ENCODE measurements around the gene PPFIA4.

The PPFIA4 gene

DNA sequence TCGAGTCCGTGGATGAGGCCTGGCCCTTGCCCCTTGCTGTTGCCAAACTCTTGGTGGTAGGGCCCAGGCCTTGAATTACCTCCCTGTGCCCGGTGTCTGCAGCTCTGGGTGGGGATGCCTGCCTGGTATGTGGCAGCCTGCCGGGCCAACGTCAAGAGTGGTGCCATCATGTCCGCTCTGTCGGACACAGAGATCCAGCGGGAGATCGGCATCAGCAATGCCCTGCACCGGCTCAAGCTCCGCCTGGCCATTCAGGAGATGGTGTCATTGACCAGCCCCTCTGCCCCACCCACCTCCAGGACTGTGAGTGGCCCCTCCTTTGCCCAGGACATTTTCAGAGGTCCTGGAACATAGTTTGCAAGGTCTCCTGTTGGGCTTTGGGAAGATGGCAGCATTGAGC lies 33.8 kb downstream of the PPFIA4 start:
- no peak for DNase-seq

DNA sequence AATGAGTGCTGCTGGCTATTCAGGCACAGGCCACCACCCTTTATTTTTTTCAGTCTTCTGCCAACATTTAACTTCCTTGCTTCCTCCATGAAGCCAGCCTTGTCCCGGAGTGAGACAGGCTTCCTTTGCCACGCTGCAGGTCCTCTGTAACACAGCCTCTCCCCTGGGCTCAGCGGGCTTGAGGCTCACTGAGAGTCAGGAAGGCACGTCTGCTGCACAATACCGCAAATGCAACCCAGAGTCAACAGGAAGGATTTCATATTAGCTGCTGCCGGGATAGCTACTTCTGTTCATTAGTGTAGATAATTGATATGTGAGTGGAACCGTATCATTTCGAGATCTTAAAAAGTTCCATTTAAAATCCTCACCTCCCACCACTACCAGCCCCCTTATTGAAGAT lies 37.0 kb downstream of the PPFIA4 start:
- DNase-seq: no peak

DNA sequence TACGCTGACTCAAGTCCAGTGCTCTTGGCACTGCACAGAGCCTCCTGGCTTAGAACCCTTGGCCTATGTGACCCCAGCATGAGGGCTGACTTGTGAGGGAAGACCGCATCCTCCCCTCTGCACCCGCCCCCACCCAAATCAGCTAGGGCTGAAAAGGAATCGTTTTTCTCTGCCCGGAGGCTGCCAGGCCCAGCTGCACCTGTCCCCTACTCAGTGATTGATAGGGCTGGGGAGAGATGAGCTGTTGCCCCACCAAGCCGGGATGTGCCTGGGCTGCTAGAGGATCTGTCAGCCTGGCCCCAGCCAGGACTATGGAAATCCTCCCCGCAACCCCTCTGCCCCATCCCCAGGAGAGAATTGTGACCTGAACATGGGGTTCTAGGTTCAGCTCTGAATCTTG lies 38.9 kb downstream of the PPFIA4 start:
- no peak for DNase-seq

DNA sequence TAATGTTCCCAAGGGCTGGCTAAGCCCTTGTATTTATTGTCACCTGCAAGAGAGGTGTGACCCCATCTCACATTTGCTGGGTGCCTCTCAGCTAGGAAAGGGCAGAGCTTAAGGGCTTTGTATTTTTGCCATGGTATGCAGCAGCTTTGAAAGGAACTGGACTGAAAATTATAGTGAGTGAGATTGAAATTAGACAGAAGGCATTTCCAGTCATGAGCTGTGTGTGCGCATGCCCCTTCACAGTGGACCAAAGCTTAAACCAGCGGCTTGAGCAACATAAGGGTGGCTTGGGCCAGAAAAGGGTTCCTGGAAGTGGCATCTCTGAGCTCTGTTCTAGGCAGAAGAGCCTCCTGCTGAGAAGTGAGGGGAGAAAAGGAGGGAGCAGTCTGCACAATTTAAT lies 39.7 kb downstream of the PPFIA4 start:
- no peak for DNase-seq

DNA sequence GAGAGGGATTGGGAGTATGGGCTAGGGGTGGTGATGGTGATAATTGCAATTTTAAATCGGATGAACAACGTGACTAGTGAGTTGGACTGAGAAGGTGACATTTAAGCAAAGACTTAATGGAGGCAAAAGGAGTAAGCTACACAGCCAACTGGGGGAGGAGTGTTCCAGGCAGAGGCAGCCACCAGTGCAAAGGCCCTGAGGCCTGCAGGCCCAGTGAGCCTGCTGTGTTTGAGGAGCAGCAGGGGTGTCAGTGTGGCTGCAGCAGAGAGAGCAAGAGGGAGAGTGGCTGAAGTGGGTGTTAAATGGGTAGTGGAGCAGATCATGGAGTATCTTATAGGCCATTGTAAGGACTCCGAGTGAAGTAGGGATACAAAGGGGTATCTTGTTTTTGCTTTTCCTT lies 40.7 kb downstream of the PPFIA4 start:
- no peak for DNase-seq

DNA sequence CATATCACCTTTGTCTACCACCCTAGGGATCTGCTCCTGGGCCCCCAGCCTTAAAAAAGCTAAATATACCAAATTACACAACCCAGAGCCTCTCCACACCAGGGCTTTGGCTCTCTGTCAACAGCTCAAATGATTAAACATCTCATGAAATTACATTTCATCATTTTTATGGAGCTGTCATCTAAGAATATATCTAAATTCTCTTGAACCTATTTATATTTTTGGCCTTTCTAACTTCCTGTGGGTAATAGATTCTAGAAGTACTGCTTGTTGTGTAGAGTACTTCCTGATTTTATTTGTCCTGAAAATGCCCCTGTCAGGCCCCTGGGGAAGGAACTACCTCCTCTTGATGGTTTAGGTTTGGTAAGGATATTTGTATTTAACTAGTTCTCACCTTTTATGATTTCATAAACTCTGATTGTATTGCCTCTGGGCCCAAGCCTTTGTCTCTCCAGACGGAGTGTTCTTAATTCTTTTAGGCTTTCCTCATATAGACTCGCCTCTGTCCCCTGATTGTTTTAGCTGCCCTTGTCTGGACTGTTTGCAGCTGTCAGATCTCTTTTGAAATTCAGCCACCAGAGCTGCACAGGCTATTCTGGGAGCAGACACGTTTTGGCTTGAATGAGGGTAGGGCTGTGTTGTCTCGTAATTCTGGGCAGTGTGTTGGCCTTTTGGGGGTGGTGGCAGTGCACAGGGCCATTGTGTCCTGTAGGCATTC lies 42.9 kb downstream of the PPFIA4 start:
- no peak for DNase-seq

DNA sequence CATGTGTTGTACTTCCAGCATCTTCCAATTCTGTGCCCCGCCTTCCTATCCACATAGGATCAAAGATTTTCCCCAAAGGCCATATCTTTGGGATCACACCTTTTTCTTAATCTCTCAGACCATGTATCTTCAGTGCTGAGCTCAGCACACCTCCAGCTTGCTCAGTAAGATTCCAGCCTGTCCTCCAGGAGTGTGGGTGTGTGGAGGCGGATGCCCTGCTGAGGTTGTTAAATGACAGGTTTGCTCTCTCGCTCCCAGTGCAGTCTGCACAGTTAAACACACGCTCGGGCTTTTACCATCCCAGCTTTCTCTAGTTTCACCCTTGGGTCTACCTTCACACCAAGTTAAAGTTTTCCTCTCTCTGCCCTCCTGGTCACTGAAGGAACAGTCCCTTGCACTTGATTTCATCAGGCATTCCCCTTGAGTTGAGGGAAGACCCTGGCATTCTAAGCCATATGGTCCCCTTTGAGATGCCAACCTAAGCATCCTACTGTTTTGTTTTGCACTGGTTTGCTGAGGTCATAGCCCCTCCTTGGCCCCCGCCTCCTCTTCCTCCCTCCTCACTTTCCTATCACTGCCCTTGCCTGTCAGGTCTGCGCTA lies 45.8 kb downstream of the PPFIA4 start:
- DNase-seq: no peak

DNA sequence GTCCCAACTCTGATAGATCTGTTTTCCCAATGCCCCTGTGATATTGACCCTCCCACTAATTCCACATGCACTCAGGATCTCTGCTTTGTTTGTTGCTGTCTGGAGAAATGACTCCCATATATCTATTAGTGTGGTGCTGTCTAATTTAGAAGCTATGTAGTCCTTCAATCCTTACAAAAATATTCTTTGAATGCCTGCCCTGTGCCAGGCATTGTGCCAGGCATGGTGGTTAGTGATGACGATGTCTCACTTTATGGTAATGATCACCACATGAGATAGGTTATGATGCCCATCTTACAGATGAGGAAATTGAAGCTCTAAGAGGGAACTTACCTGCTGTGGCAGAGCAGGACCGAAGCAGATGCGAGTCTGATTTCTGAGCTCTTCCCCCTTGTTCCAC lies 46.6 kb downstream of the PPFIA4 start:
- no peak for DNase-seq

DNA sequence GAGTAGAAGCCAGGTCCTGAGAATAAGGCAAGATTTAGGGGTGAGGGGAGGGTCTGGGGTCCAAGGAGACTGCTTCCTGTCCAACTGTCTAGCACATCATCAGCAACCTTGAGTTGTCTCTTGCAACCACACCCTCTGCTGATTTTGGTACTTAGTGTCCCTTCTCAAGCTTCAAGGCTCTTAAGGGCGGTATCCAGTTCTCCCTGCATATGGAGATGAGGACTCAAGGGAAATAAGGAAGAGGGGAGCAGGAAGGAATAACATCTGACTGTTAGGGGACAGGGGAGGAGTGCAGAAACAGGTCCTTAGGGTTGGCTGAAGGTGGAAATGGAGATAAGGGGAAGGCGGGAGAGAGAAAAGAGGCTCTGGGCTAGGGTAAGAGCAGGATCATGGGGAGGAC lies 47.2 kb downstream of the PPFIA4 start:
- no peak for DNase-seq

DNA sequence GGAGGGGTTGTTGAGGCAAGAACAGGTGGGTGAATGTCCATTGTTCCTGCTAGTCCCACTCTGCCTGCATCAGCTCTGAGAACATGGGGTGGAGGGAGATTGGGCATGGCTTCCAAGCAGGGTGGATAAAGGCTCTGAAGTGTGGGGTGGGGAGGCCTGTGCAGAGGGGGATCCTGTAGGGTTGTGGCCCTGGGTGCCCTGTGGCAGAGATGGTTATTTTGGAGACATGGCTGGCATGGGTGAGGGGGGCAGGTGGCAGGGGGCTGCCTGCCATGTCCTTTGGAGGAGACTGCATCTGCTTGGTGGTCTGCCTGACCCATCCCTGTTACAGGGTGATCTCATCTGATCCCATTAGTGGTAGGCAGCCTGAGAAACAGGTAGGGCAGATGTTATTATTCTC lies 48.3 kb downstream of the PPFIA4 start:
- DNase-seq: no peak

DNA sequence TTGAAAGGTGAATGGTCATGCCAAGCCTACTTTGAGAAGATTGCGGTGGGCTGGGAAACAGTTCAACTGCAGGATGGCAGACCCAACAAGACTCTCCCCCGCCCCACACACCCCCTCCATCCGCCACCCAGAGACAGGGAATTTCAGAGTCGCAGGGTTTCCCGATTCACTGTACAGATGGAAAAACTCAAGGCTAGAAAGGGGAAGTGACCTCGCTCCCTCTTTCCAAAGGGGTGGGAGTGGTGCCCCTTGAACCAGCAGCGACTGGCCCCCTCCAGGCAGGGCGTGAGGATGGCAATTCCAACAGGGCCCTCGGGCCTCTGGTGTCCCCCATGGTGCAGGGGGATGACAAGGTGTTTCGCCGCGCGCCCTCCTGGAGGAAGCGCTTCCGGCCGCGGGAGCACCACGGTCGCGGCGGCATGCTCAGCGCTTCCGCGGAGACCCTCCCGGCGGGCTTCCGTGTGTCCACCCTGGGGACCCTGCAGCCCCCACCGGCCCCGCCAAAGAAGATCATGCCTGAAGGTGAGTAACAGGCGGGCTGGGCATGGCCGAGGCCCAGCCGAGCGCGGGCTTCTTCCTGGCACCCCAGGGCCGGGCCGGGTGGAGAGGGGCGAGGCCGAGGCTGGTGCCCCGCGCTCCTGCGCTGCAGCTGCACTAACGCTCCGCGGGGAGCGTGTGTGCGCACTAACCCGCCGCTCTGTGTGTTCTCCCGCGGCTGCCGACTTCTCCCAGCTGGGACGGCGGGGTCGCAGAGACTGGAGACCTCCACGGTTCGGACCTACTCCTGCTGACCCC lies 49.1 kb downstream of the PPFIA4 start:
- no peak for DNase-seq

DNA sequence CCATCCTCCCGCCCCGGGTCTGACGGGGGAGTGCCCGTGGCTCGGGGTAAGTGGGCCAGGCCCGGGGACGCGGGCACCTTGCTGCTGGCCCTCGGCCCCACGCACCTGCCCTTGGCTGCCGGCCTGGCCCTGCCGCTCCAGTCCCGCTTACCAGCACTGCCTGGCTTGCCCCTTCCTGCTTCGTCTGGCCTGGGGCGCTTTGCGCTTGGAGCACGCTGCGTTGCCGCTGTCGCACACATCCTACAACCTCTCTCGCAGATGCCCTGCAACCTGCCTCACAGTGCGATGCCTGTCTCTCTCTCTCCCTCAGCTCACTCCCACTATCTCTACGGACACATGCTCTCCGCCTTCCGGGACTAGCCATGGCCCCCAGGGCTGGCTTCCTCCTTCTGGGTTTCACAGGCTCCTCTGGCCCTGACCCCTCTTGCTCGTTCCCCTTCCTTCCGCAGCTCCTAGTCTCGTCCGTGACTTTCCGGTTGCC lies 49.8 kb downstream of the PPFIA4 start:
- no peak for DNase-seq

DNA sequence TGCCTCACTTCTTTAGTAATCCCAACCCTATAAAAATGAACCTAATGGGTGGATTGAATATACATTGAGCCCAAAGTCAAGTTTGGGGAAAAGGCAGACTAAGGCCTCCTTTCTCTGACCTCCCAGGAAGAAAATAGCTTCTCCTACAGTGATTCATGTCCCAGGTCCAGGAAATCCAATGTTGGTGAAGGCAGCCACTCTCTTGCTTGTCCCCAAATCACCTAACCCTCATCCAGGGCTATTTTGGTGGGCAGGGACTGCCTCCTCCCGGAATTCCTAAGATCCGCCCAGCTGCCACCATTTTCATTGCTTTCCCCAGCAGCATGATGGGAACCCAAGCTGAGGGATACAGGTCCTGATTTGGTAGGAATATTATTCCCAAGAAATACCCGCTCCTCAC lies 51.1 kb downstream of the PPFIA4 start:
- no peak for DNase-seq

DNA sequence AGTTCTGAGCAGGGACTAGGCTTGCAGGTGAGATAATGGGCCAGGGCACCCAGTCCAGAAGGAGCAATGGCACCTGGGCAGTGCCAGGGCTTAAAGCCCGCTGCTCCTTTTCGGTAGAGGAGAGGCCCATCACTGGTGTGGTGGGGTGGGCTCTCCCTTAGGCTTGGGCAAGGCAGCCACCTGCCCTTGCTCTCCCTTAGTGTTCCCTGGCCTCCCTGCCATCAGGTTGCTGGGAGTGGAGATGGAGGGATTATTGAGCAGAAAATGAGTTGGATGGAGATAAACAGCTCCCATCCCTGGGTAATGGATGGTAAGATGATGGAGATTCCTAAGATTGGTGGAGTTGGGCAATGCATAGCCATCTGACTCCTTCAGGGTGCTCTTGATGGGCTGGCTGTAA lies 51.7 kb downstream of the PPFIA4 start:
- DNase-seq: no peak

DNA sequence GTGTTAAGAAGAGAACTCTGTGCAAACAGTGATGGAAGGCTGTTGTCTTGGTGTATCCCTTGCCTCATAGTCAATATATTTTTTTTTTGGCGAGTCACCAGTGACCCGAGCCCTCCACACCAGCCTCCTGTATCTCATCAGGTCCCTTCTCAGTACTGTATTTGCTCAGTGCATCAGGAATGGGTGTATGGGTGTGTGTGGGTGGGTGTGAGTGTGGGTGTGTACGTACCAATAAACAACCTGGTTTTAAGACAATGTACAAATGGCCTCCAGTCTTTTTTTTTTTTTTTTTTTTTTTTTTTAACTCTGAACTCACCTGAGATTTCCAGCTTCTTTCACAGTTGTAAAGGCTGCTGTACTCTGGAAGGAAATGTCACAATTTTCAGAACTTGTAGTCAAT lies 52.2 kb downstream of the PPFIA4 start:
- no peak for DNase-seq

DNA sequence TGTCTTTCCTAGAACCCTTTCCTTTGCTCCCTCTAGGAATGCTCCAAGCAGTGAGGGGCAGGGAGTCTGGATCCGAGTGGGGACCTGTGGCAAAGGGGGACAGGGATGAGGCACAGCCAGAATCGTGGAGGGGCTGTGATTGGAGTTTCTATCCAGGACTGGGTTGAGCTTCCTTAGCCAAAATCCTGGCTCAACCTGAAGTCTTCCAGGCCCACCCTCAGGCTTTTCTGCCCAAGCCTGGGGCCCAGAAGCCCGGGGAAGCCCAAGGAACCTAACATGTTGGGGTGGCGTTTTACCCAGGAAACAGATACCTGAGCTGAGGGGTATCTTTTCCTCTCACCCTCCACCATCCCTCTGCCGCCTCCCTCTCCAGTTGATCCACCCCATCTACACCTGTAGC lies 54.2 kb downstream of the PPFIA4 start:
- no peak for DNase-seq

DNA sequence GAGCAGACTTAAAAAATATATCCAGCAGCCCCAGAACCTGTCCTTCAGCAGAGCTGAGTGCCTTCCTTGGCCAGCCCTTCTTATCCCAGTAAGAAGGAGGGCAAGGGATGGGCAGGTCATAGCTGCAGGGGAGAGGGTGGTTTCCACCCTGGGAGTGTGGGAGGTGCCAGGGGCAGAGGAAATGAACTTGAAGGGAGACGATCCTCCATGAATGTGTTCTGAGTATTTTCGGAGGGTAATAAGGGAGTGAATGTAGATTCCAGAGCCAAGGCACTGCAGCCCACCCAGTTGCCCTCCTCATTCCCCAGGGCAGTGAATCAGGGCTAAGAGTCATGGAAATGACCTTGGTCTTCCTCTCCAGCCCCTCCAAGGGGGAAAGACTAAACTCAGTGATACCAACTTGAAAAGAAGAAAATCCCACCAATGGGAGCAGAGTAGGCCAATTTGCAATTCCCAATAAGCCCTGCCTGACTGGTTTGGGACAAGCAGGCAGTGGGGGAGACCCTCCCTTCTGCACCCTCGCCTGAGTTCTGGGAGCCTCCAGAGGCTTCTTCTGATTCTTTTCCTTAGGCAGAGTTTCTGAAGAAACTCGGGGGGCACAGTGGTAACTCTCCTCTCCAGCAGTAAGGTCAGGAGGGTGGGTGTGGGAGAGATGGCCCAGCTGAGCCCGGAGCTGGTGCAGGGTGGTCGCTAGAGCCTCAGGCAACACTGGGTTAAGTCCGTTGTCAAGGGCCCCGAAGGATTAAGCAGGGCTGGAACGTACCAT lies 55.4 kb downstream of the PPFIA4 start:
- no peak for DNase-seq

DNA sequence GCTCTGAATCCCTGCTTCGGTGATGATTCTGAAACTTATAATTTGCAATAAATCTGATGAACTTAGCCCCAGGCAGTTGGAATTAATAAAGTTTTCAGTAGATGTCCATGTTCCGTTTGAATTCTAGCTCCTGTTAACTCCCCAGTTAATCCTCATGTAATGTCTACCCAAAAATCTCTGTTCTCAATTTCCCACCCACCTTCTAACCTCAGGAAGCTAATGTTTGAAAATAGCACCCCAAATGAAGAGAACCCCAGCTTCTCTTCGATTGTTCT lies 55.9 kb downstream of the PPFIA4 start:
- no peak for DNase-seq

DNA sequence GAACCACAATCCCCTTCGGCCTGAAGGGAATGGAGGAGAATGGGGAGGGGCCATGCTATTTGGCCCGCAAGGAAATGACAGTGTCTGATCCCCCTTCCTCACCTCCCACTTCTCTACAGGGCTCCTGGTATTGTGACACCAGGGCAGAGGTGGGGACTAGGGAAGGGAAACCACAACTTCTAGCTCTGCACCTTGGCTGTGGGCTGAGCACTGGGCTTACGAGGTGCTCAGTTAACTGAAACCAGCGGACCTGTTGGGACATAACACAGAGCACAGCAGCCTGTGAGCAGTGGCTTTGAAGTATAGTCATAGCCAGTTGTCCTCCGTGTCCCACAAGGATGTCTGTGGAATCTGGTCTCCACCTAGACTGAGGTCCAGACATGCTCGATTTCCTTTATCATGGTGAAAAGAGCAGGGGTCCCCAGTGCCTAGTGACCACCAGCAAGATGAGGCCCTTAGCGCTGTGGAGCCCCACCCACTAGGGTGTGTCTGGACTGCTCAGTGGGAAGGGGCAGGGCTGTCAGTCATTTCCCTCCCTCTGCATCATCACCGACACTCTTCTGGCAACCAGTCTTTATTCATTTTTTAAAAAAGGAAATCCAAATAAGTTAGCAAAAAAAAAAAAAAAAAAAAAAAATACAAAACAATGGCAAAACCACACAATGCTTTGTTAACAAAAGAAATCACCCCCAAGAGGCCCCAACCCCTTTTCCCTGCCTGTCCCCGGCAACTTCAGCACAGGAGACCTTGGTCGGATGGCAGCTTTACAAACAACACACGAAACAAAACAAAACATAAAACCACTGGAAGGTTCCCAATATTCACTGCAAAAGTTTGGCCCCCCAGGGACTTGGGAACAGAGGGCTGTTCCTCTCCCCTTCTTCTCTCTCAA lies 56.5 kb downstream of the PPFIA4 start:
- DNase-seq: no peak

DNA sequence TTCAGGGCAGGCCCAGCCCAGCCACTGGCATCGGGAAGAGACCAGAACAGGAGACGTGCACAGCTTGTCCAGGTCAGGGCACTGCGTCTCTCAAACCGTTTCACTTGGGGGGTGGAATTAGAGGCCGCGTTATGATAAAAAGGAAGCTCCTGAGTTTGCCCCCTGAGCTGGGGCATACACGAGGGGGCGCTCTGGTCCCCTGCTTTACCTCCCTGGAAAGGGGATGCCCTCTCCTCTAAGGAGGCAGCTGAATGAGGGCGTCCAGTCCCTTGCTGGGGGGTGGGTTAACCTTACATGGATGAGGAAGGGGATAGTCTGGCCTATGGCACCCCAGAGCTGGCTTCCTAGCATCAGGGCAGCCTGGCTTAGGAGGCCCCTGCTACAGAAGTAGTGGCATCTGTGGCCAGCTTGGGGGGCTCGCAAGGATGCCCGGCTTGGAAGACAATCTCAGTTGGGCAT lies 57.2 kb downstream of the PPFIA4 start:
- no peak for DNase-seq

DNA sequence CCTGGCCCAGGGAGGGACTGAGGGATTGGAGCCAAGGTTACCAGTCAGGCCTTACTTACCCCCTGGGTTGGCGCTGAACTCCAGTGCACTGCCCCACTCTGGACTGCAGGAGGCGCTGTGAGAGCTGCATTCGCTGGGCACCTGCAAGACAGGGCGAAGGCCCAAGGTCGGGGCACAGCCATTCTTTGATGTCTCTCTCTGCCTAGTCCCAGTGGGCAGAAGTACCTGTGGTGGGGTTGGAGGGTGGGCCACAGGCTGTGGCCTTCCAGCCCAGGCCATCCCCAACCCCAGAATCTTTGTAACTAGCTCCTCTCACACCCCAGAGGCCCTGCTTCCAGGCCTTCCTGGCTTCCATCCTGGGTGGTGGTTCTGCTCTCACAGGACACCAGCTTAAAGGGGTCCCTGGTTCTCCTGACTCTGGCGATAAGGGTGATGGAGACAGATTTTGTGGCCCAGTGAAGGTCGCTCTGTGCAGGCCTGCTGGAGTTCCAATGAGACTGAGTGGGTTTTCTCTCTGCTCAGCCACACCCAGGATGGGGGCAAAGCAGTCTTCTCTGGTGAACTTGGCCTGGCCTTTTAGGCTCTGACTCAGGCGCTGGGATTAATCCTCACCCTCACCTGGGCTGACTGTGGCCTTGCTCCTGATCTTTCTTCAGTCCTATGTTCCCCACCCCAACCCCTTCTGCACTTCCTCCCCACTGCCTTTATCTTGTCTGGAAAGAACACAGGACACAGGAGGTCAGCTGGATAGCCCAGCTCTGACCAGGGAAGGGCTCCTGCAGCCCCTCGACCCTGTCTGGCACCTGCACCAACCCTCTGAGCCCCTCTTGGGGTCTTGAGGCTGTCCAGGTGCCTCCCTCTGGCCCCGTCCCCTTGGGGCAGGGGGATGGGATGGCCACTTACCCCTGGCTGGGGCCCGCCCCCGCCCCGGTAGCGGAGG lies 58.6 kb downstream of the PPFIA4 start:
- DNase-seq: no peak
